NCI-H748 (cell line): ENCODE results near the gene FCAR.
"Not testable (repeated sequence)": the region's sequence is repeated elsewhere in the genome, so short reads cannot be mapped to it uniquely, and the experiment has no call there.

Experiments used
- DNase-seq: peaks from one replicate; lab custom pipeline; 2025; ENCODE audit not compliant: unreplicated experiment; lab: John Stamatoyannopoulos, UW

Gene FCAR

GRCh38 chr19:54873990-54874389 is at the start of gene FCAR:
TSS of gene FCAR (plus strand) at chr19:54874235. CDS start at chr19:54874290, 55 bp downstream.
- DNase-seq = no peak

GRCh38 chr19:54824416-54824815 is 49.6 kb upstream of the FCAR start:
- not testable (repeated sequence) for DNase-seq

- DNase-seq = not testable (repeated sequence)
Observed at GRCh38 chr19:54825326-54825725, 48.7 kb upstream of the FCAR start.

GRCh38 chr19:54828064-54828463 is 46.0 kb upstream of the FCAR start:
- not testable (repeated sequence) for DNase-seq

- not testable (repeated sequence) for DNase-seq
Observed at GRCh38 chr19:54832496-54832895, 41.5 kb upstream of the FCAR start, which contains the start of gene KIR2DS4. TSS of gene KIR2DS4 (plus strand) at chr19:54832676.

GRCh38 chr19:54835126-54835525 is 38.9 kb upstream of the FCAR start:
- not testable (repeated sequence) for DNase-seq

GRCh38 chr19:54837522-54837921 is 36.5 kb upstream of the FCAR start:
- not testable (repeated sequence) for DNase-seq

GRCh38 chr19:54843171-54843570 is 30.9 kb upstream of the FCAR start:
- DNase-seq = not testable (repeated sequence)

GRCh38 chr19:54850061-54850640 is 23.9 kb upstream of the FCAR start, which contains the start of gene KIR3DL2:
TSS of gene KIR3DL2 (plus strand) at chr19:54850443. CDS start at chr19:54850476, 33 bp downstream.
- not testable (repeated sequence) for DNase-seq

GRCh38 chr19:54850930-54851329 is 23.1 kb upstream of the FCAR start:
- no peak for DNase-seq

GRCh38 chr19:54851353-54851752 is 22.7 kb upstream of the FCAR start:
- no peak for DNase-seq

GRCh38 chr19:54855241-54855640 is 18.8 kb upstream of the FCAR start:
- not testable (repeated sequence) for DNase-seq

- not testable (repeated sequence) for DNase-seq
Observed at GRCh38 chr19:54858476-54858875, 15.6 kb upstream of the FCAR start.

- DNase-seq = not testable (repeated sequence)
Observed at GRCh38 chr19:54859421-54859820, 14.6 kb upstream of the FCAR start.

GRCh38 chr19:54863459-54863858 is 10.6 kb upstream of the FCAR start:
- DNase-seq = not testable (repeated sequence)

- DNase-seq = no peak
Observed at GRCh38 chr19:54871696-54872095, 2.3 kb upstream of the FCAR start.

GRCh38 chr19:54875506-54875905 is 1.5 kb downstream of the FCAR start:
- no peak for DNase-seq

- DNase-seq = no peak
Observed at GRCh38 chr19:54877471-54877870, 3.4 kb downstream of the FCAR start.

- DNase-seq = no peak
Observed at GRCh38 chr19:54881884-54882283, 7.8 kb downstream of the FCAR start.

GRCh38 chr19:54882758-54883157 is 8.7 kb downstream of the FCAR start:
- DNase-seq = no peak

GRCh38 chr19:54883228-54883627 is 9.2 kb downstream of the FCAR start:
- DNase-seq = no peak

- DNase-seq = no peak
Observed at GRCh38 chr19:54888239-54888638, 14.2 kb downstream of the FCAR start.

- no peak for DNase-seq
Observed at GRCh38 chr19:54889566-54889965, 15.5 kb downstream of the FCAR start.
